HG03432 (cell line): Measurements from ENCODE around the gene C11orf68.

ENCODE experiments used
- ATAC-seq: cut with Tn5 transposase; IDR thresholded peaks from one replicate; pipeline ENCODE4 v1.9.1; 2021; ENCODE audit warnings: mild to moderate bottlenecking, moderate library complexity; ENCODE audit not compliant: unreplicated experiment

Gene C11orf68

DNA sequence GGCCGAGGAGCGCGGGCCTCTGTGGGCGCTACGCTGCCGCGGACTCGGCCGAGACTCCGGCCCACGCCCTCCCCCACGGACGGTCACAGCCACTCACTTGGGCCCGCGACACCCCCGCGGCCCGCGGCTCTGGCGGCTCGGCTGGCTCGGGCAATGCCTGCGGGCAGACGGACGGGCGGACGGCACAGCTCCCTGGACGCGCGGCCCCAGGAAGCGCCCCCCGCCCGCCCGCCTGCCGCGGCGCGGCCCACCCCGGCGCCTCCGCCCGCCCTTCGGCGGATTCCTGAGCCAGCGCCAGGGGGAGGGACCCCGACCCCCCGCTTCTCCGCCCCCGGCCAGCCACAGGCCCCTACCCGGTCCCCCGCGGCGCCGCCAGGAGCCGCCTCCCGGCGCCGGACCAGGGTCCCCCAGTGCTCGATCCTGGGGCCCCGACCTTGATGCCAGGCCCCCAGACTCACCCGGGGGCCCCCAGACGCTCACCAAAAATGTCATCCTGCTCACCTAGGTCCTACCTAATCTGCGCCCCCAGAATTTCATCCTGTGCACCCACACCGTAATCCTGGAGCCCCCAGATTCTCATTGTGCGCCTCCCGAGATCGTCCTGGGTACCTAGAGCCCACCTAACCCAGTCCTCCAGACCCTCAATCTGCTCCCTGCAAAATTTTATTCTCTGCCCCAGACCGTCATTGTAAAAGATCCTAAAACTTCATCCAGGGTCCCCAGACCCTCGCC, 46.1 kb downstream of the C11orf68 start, which contains the start of gene EFEMP2:
TSS of gene EFEMP2 (minus strand) at position 215 of the 732 bp plus-strand sequence. CDS start 446 bp downstream, outside the sequence.
- ATAC-seq, result no peak

GRCh38 chr11:65871811-65872548, 46.9 kb downstream of the C11orf68 start:
- no peak for ATAC-seq

DNA sequence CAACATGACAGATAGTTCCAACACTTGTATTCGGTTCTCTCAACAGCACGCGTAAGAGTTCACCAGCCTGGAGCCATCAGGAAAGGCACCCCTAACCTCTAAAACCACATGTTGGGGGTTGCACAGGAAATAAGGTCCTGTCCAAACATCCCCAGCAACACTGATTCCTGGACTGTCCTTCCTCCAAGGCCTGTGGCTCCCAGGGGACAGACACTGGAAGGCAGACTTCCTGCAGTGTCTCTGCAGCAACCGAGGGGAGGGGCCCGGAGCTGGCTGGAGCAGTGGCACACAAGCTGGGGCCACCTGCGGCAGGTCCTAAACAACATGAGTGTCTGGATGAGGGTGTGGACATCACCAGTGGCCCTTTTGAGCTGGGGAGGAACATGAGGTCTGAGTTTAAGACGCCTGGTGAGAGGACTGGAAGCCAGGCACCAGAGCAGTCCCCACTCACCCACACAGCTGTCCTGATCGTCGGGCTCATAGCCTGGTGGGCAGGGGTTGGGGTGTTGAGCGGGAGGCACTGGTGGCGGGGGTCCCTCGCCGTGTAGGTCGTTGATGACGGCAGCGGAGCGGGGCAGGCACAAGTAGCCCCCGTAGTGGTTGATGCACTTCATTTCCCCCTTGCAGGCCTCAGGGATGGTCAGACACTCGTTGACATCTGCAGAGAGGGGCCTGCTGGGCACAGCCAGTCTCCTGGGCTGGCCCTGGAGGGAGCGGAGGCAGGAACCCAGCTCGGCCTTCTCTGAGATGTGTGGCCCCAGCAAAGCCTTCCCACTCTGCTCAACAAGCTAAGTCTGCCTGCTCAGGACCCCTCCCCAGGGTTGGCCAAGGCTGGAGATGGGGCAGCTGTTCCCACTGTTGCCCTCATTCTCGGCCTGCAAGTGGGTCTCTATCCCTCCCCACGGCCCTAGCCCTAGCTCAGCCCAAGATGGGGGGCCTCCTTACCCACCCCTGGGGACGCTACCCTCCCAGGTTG, 47.9 kb downstream of the C11orf68 start:
- no peak for ATAC-seq

- ATAC-seq, result no peak
These were observed 48.6 kb downstream of the C11orf68 start for GRCh38 chr11:65870307-65870658.

GRCh38 chr11:65869643-65870306, 49.1 kb downstream of the C11orf68 start:
- ATAC-seq, result no peak

DNA sequence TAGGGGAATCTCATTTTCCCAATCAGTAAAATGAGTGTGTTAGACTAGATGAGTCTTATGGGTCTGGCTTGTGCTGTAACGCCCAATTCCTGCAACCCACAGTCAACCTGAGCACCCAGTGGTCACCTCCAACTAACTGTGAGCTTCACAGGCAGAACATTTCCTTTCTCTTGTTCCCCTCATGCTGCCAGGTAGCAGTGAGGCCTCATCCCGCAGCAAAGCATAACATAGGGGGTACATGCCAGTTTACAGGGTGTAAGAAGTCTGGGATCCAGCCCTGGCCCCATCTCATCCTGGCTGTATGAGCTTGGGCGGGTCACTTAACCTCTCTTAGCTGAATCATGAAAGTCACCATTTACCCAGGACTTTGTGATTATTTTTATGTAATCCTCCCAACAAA, 50.0 kb downstream of the C11orf68 start:
- no peak for ATAC-seq

- ATAC-seq, result no peak
These were observed 50.7 kb downstream of the C11orf68 start for GRCh38 chr11:65868076-65868667.

GRCh38 chr11:65867284-65868071, 51.4 kb downstream of the C11orf68 start:
- no peak for ATAC-seq
